SK-N-SH (cell line): ENCODE results near the gene ZDHHC14. TPM values are rescaled to one million over a fixed set of nuclear protein-coding genes. Genes with fewer than 3 reads are reported as not detected.

Source experiments
- CTCF ChIA-PET: fragments of 300-600, 350-600 bp; formaldehyde crosslinking; extraction: SDS; loops from one replicate; lab custom pipeline; 2021; lab: Yijun Ruan, JAX
- POLR2A ChIA-PET: fragments of 350-600 bp; sonication (Branson Sonifier 250); formaldehyde crosslinking; extraction: SDS; loops from one replicate; lab custom pipeline; 2020; ENCODE audit warnings: antibody characterized with exemption, inconsistent platforms; lab: Yijun Ruan, JAX
- DNase-seq: peaks from one replicate; pipeline ENCODE4 v3.0.0; 2012
- H2AFZ ChIP-seq: fragments of 200-600 bp; sonication (generic); 2 replicates; pipeline ENCODE4 v1.8.1; 2016; ENCODE audit warnings: antibody characterized with exemption, mild to moderate bottlenecking, low read depth
- H3F3A ChIP-seq: fragments of 200-600 bp; sonication (generic); replicated peaks from 2 replicates; pipeline ENCODE3; 2016; ENCODE audit warnings: antibody characterized with exemption, mild to moderate bottlenecking; ENCODE audit not compliant: insufficient read depth
- H3K27ac ChIP-seq, 2 experiments: fragments of 200-500 bp in 1 of 2; fragments of 200-600 bp in 1 of 2; sonication (Bioruptor generic) in 1 of 2; sonication (generic), shearing (Covaris generic) in 1 of 2; 2 replicates each; pipeline versions ENCODE4 v1.5.1 to v1.6.1; 2014 to 2016; ENCODE audit warnings: low read depth in 2 of 2, inconsistent platforms in 1 of 2, low read length in 1 of 2, mild to moderate bottlenecking in 1 of 2, mixed read lengths in 1 of 2
- H3K27me3 ChIP-seq: fragments of 200-600 bp; sonication (generic), shearing (Covaris generic); 2 replicates; pipeline ENCODE4 v1.6.1; 2016; ENCODE audit warnings: mixed run types; ENCODE audit not compliant: insufficient read depth
- H3K36me3 ChIP-seq, 2 experiments: fragments of 200-500 bp in 1 of 2; fragments of 200-600 bp in 1 of 2; sonication (Bioruptor generic) in 1 of 2; sonication (generic) in 1 of 2; replicated peaks in 1 of 2; 2 replicates each; pipeline versions ENCODE3 to v1.5.1; 2014 to 2016; ENCODE audit warnings: low read length in 1 of 2, mild to moderate bottlenecking in 1 of 2; ENCODE audit not compliant: insufficient read depth in 2 of 2, control insufficient read depth in 1 of 2
- H3K4me1 ChIP-seq, 2 experiments: fragments of 200-500 bp in 1 of 2; fragments of 200-600 bp in 1 of 2; sonication (Bioruptor generic) in 1 of 2; sonication (generic), shearing (Covaris generic) in 1 of 2; 2 replicates each; pipeline versions ENCODE4 v1.5.1 to v1.6.1; 2014 to 2016; ENCODE audit warnings: low read depth in 1 of 2, low read length in 1 of 2, mixed run types in 1 of 2; ENCODE audit not compliant: insufficient read depth in 2 of 2, control insufficient read depth in 1 of 2
- H3K4me2 ChIP-seq: fragments of 200-600 bp; sonication (generic), shearing (Covaris generic); 2 replicates; pipeline ENCODE4 v1.6.1; 2017; ENCODE audit warnings: mixed run types
- H3K4me3 ChIP-seq, 2 experiments: fragments of 200-500 bp in 1 of 2; fragments of 200-600 bp in 1 of 2; sonication (Bioruptor generic) in 1 of 2; sonication (generic), shearing (Covaris generic) in 1 of 2; 2 replicates each; pipeline versions ENCODE4 v1.5.1 to v1.8.1; 2014 to 2016; ENCODE audit warnings: low read depth in 2 of 2, inconsistent platforms in 1 of 2, low read length in 1 of 2, mild to moderate bottlenecking in 1 of 2, mixed read lengths in 1 of 2, moderate library complexity in 1 of 2
- H3K79me2 ChIP-seq: fragments of 200-600 bp; sonication (generic); 2 replicates; pipeline ENCODE4 v1.8.1; 2017; ENCODE audit warnings: mild to moderate bottlenecking; ENCODE audit not compliant: insufficient read depth
- H3K9ac ChIP-seq: fragments of 200-600 bp; sonication (generic); 2 replicates; pipeline ENCODE4 v1.6.1; 2017; ENCODE audit warnings: mixed run types
- H3K9me2 ChIP-seq: fragments of 200-600 bp; sonication (generic); 2 replicates; pipeline ENCODE4 v1.6.1; 2017; ENCODE audit warnings: mixed run types
- H3K9me3 ChIP-seq: fragments of 200-600 bp; sonication (generic); 2 replicates; pipeline ENCODE4 v1.6.1; 2017; ENCODE audit warnings: mixed run types, mild to moderate bottlenecking, moderate library complexity
- H4K20me1 ChIP-seq: fragments of 200-600 bp; sonication (generic); 2 replicates; pipeline ENCODE4 v1.6.1; 2017; ENCODE audit warnings: mild to moderate bottlenecking, mixed run types; ENCODE audit not compliant: insufficient read depth
- CHD2 ChIP-seq: fragments of 150-350 bp; IDR thresholded peaks from 2 replicates; pipeline ENCODE4 v1.6.1; 2018; ENCODE audit warnings: low read length; ENCODE audit not compliant: partially characterized antibody
- EP300 ChIP-seq, 2 experiments: IDR thresholded peaks; 2 replicates each; pipeline versions ENCODE4 v1.4.0 to v1.6.1; 2012; ENCODE audit warnings: borderline replicate concordance in 1 of 2, low read depth in 1 of 2, low read length in 1 of 2
- FOSL2 ChIP-seq: IDR thresholded peaks from 2 replicates; pipeline ENCODE4 v1.4.0; 2012; ENCODE audit warnings: low read depth, mild to moderate bottlenecking, moderate library complexity, borderline replicate concordance
- FOXM1 ChIP-seq: IDR thresholded peaks from 2 replicates; pipeline ENCODE4 v1.4.0; 2012; ENCODE audit warnings: low read depth, mild to moderate bottlenecking
- GABPA ChIP-seq: IDR thresholded peaks from 2 replicates; pipeline ENCODE4 v1.4.0; 2012; ENCODE audit warnings: low read depth, mild to moderate bottlenecking
- PBX3 ChIP-seq: IDR thresholded peaks from 2 replicates; pipeline ENCODE4; 2012
- POLR2AphosphoS5 ChIP-seq: IDR thresholded peaks from 2 replicates; pipeline ENCODE4 v1.6.1; 2012; ENCODE audit warnings: low read depth, low read length
- REST ChIP-seq: IDR thresholded peaks from 2 replicates; pipeline ENCODE4 v1.6.1; 2012; ENCODE audit warnings: mild to moderate bottlenecking, low read depth, low read length, moderate library complexity
- RFX5 ChIP-seq: IDR thresholded peaks from 2 replicates; pipeline ENCODE4 v1.6.1; 2012; ENCODE audit warnings: mild to moderate bottlenecking, improper control_type of control experiment, low read length
- RXRA ChIP-seq: IDR thresholded peaks from 2 replicates; pipeline ENCODE4 v1.4.0; 2012; ENCODE audit warnings: low read depth, mild to moderate bottlenecking, borderline replicate concordance
- SIN3A ChIP-seq: IDR thresholded peaks from 2 replicates; pipeline ENCODE4 v1.6.1; 2012; ENCODE audit warnings: low read depth, mild to moderate bottlenecking, low read length, moderate library complexity, borderline replicate concordance
- TEAD4 ChIP-seq: IDR thresholded peaks from 2 replicates; pipeline ENCODE4 v1.4.0; 2012; ENCODE audit warnings: mild to moderate bottlenecking, borderline replicate concordance; ENCODE audit not compliant: insufficient read depth
- USF2 ChIP-seq: fragments of 150-350 bp; IDR thresholded peaks from 2 replicates; pipeline ENCODE4 v1.6.1; 2017; ENCODE audit warnings: antibody characterized with exemption, low read length, low read depth, borderline replicate concordance
- WGBS: methylation state at CpG from one replicate; pipeline ENCODE4 v1.1.6; 2017; ENCODE audit warnings: low lambda C conversion rate; 5-methylcytosine and 5-hydroxymethylcytosine counted together
- polyA plus RNA-seq, 3 experiments: library from polyadenylated mRNA; depleted of rRNA; stranded (reverse); fragments of >200 nt; gene quantifications; 2 replicates each; pipeline ENCODE4 v1.2.3, GENCODE V29; 2012
- TF ChIP-seq, protein P1 (sequence below): IDR thresholded peaks from 2 replicates; pipeline ENCODE4 v1.4.0; 2012; ENCODE audit warnings: low read depth, borderline replicate concordance
- TF ChIP-seq, protein P2 (sequence below): IDR thresholded peaks from 2 replicates; pipeline ENCODE4 v1.4.0; 2012; ENCODE audit warnings: low read depth, borderline replicate concordance

The ZDHHC14 gene
- polyA plus RNA-seq, 1 of the 3 experiments (the other 2 are of a cell fraction), result 5.4 TPM

- H3K27me3 ChIP-seq, result no peaks in the 10 kb centered on the region
- H3F3A ChIP-seq, result peaks cover 2% of the 10 kb centered on the region
- TF ChIP-seq RFX5 (no peak), EP300 (IDR thresholded peaks at IDR 0.05; ENCODE audit: borderline replicate concordance in 1 of 2, low read depth in 1 of 2, low read length in 1 of 2) (no peak), CHD2 (no peak), USF2 (no peak), FOXM1 (no peak), TEAD4 (no peak), PBX3 (no peak), RXRA (no peak), POLR2AphosphoS5 (no peak), FOSL2 (no peak), GABPA (no peak), REST (no peak), SIN3A (no peak)
- TF ChIP-seq, protein P1, sequence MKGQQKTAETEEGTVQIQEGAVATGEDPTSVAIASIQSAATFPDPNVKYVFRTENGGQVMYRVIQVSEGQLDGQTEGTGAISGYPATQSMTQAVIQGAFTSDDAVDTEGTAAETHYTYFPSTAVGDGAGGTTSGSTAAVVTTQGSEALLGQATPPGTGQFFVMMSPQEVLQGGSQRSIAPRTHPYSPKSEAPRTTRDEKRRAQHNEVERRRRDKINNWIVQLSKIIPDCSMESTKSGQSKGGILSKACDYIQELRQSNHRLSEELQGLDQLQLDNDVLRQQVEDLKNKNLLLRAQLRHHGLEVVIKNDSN, result no peak
- TF ChIP-seq, protein P2, sequence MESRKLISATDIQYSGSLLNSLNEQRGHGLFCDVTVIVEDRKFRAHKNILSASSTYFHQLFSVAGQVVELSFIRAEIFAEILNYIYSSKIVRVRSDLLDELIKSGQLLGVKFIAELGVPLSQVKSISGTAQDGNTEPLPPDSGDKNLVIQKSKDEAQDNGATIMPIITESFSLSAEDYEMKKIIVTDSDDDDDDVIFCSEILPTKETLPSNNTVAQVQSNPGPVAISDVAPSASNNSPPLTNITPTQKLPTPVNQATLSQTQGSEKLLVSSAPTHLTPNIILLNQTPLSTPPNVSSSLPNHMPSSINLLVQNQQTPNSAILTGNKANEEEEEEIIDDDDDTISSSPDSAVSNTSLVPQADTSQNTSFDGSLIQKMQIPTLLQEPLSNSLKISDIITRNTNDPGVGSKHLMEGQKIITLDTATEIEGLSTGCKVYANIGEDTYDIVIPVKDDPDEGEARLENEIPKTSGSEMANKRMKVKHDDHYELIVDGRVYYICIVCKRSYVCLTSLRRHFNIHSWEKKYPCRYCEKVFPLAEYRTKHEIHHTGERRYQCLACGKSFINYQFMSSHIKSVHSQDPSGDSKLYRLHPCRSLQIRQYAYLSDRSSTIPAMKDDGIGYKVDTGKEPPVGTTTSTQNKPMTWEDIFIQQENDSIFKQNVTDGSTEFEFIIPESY, result no peak
- peaks cover 0 to 16% of the 10 kb centered on the region in 2 experiments; a peak in 1 of 4 replicates for H3K4me1 ChIP-seq
- no peak for DNase-seq
- no peaks in the 10 kb centered on the region for H4K20me1 ChIP-seq
- no peaks in the 10 kb centered on the region for H3K9me3 ChIP-seq
- no peak overlapping the region for H2AFZ ChIP-seq
- H3K4me3 ChIP-seq, result no peak overlapping the region
- no peaks in the 10 kb centered on the region for H3K79me2 ChIP-seq
- H3K9me2 ChIP-seq, result no peaks in the 10 kb centered on the region
- H3K9ac ChIP-seq, result no peak overlapping the region
- WGBS, result 97% methylated on average over 18 of the region's 18 CpGs
- ChIA-PET CTCF (no interaction called here), POLR2A (no interaction called here)
- no peak overlapping the region for H3K4me2 ChIP-seq
- H3K27ac ChIP-seq, result no peak overlapping the region
- H3K36me3 ChIP-seq, result no peaks in the 10 kb centered on the region
These were observed 271.8 kb downstream of the ZDHHC14 start for GRCh38 chr6:157652601-157653363.
